GM18858 (cell line): ENCODE data around the gene MTMR11.
"Not testable (repeated sequence)": the region's sequence is repeated elsewhere in the genome, so short reads cannot be mapped to it uniquely, and the experiment has no call there.

Source experiments
- ATAC-seq: cut with Tn5 transposase; IDR thresholded peaks from one replicate; pipeline ENCODE4 v1.9.1; 2021; ENCODE audit not compliant: unreplicated experiment

Gene MTMR11, protein sequence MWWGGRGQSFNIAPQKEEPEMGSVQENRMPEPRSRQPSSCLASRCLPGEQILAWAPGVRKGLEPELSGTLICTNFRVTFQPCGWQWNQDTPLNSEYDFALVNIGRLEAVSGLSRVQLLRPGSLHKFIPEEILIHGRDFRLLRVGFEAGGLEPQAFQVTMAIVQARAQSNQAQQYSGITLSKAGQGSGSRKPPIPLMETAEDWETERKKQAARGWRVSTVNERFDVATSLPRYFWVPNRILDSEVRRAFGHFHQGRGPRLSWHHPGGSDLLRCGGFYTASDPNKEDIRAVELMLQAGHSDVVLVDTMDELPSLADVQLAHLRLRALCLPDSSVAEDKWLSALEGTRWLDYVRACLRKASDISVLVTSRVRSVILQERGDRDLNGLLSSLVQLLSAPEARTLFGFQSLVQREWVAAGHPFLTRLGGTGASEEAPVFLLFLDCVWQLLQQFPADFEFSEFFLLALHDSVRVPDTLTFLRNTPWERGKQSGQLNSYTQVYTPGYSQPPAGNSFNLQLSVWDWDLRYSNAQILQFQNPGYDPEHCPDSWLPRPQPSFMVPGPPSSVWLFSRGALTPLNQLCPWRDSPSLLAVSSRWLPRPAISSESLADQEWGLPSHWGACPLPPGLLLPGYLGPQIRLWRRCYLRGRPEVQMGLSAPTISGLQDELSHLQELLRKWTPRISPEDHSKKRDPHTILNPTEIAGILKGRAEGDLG

DNA sequence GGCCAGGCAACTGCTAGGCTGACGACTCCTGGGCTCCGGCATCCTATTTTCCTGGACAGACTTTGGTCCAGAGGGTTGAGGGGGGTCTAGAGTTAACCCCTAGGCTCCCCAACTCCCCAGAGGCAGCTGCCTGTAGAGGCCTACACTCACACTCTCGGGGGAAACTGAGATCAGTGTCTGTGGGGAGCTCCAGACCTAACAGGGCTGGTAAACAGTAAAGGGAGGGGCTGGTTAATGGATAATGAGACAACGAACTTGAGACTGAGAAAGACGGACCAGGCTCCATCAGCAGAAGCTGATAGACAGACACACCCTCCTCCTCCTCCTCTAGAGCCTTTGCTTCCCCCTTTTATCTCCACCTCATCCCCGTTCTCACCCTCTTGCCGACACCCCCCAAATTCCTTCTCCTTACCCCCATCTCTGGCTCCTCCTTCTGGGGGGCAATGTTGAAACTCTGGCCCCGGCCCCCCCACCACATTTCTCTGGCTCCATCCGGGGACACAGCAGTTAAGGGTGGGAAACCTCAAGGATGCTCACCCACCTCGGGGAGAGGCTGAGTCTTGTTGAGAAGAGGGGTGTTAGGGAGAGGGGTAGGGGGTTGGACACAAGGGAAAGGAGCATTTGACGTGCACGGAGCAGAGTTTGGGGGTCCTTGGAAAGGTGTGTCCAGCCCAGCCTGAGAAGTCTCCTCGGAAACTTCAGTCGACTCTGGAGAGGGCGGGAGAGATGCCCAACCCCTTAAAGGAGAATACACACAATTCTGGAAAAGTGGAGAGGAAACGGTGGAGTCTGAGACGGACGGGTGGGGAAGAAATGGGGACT lies at the start of gene MTMR11:
Gene MTMR11, minus strand, starts transcription at position 710 of the 822 bp plus-strand sequence. Its CDS starts 232 bp downstream, at position 478.
- ATAC-seq: no peak

DNA sequence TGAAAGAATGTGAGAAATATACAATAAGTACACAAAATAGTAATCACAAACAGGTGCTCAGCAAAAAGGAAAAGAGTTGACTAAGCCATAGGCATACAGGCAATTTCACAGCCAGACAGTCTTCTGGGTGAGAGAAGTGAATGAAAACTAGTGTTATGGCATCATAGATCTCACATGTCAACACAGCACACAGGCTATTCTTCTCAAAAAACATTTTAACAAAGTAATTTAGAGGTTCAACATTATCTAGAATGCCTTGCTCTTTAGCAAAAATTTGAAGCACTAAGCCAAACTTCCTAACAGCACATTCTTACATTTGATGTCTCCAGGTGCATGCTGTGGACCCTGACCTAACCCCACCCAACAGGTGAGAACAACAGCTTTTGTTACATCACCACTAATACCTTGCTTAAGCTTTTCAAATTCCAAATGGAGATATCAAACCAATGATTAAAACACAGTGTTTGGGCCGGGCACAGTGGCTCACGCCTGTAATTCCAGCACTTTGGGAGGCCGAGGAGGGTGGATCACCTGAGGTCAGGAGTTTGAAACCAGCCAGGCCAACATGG lies 43.4 kb upstream of the MTMR11 start:
- ATAC-seq: no peak

DNA sequence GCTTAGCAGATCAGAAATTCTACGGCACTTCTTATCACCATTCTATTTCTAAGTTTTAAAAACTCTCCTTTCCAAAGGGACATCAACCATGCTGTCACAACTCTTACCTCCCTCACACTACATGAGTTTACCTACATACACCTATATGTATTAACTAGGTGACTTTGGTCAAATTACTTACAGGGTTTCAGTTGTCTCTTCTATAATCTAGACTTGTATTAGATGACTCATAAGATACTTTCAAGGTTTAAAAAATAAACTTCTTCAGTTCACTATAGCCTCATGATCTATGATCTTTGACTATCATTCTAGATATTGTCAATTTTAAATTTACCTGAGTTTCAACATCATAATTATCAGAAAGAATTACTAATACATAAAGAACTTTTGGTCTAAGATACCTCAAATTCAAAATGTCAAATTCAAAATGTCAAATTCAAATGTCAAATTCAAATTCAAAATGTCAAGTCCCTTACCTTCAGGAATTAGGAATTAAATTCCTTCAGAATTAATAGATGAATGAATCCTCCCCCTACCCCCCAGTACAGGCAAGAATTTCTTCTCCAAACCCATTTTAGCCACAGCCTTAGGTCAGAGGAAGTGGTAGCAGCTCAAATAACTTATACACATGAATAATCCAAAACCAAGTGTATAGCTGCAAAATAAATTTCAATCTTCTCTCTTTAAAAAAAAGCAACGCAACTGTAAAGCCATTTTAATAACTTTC lies 42.7 kb upstream of the MTMR11 start:
- no peak for ATAC-seq

DNA sequence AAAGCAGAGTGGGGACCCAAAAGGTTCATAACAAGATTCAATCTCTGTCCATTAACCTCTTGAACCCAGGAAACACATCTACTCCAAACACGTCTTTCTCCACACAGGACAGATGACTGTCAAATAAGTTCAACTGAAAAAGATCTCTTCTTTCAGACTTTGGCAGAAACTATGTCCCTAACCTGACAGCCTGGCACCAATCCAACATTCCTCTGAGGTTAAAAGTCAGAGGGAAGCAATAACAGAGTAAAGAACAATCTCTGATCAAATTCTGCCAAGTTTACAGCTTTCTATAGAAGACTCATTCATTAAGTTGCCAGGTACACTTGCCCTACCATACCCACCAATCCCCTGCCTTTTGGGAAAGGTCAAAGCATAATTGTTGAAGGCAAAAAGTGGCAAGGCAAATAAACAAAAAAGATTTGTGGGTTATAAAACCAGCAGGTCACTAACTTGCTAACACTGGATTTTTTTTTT lies 41.9 kb upstream of the MTMR11 start:
- ATAC-seq: no peak

DNA sequence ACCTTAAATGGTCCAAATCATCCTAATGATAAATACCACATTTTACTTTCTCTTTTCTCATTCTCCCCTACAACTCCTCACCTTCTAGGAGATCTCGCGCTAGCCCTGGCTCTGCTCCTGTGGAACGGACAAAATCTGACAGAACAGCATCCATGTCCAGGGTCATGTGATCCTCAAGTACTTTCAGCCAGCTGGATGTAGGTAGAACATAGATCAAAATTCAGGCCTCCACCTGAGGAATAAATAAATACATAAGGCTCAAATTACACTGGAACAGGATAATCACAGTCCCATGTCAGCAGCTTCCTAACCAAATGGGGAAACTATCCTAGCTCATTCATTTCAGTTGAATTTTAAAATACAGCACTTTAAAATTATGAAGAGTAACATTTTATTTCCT lies 40.7 kb upstream of the MTMR11 start:
- ATAC-seq: no peak

DNA sequence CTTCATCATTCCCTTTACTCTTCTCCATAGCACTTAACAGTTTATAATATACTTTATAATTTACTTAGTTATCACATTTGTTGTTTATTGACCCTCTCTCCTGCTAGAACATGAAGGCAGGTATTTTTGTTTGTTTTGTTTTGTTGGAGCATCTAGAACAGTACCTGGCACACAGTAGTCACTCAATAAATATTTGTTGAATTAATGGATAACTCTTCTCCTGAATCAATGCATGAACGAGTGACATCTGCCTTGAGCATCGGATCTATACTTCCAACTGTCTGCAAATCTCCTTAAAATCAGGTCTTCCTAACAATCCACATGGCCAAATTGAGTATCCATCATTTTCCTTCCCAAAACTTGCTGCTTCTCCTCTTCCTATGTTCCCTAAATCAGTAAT lies 35.9 kb upstream of the MTMR11 start:
- no peak for ATAC-seq

DNA sequence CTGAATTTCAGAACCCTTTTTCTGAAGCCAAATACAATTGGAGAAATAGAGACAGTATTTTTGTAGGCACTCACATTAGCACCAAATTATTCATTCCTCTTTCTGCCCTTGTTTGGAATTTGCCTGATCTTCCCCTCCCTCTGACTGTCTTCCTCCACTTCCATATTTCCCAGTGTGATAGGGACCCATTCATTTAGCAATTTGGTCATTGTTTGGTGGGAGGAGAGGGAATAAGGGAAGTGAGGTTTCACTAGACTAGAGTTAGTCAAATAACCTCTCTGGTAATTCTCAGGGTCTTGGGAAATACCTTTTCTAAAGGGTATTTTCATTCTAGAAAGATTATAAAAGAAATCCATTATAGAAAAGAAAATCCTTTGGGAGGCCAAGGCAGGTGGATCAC lies 31.0 kb upstream of the MTMR11 start:
- no peak for ATAC-seq

DNA sequence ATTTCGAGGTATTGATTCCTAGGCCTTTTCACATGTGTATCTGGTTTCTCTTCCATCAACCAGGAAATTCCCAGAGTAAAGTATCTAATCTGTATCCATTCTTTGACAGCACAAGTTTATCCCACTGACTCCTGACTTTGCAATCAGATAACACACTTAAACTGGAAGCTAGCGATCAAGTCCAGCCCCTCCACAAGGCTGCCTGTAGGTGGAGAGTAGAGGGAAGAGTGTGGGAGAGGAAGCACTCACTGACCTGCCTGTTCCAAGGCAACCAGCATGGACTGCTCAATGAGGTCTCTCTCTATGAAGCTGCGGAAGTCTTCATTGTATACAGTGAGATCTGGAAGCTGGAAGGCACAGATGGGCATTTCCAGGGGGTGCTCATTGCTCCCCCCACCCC lies 30.4 kb upstream of the MTMR11 start:
- no peak for ATAC-seq

DNA sequence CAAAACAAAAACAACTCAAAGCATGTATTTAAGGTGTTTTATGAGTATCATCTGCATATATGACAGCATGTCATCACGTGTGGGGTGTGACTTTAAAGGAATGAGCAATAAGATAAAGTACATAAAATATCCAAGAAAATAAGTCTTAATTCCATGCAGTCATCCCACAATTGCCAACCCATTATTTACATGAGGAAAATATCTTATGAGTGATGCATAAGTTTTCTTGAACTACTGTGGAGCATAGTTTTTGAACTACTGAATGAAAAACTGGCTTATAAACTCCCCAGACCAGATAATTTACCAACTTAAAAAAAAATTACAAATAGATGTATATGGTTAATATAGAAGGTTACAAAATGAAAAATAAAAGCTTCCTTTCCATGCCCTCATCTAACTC lies 29.7 kb upstream of the MTMR11 start:
- ATAC-seq: no peak

DNA sequence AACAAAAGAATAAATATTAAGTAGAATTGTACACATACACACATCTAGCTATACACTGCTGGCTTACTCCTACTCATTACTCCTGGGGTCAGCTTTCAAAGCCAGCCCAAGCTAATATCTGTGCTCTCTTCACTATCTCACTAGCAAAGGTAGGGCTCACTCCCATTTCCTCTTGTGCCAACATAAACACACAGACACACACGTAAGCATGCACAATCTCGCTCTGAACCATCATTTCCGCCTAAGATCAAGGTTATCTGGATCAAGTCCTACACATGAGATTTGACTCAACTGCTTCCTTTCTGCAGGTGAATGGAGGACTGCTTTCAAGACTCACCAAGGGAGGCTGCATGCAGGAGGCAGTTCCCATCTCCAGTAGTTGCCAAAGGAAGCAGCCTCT lies 28.8 kb upstream of the MTMR11 start:
- ATAC-seq: no peak

DNA sequence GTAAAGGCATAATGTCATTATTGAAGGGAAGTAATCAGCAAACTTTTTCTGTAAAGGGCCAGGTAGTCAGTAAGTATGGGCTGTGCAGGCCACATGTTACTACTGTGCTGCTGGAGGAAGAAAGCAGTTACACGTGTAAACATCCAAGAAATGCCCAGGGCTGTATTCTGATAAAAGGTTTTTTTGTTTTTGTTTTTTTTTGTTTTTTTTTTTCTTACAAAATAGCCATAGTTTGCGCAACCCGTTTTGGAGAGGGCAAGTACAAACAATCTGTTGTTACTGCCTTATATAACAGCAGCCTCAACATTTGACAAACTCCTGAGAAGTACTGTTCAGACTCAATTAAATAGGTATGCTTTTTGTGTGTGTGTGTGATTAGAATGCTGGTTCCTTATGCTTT lies 26.7 kb upstream of the MTMR11 start:
- no peak for ATAC-seq

DNA sequence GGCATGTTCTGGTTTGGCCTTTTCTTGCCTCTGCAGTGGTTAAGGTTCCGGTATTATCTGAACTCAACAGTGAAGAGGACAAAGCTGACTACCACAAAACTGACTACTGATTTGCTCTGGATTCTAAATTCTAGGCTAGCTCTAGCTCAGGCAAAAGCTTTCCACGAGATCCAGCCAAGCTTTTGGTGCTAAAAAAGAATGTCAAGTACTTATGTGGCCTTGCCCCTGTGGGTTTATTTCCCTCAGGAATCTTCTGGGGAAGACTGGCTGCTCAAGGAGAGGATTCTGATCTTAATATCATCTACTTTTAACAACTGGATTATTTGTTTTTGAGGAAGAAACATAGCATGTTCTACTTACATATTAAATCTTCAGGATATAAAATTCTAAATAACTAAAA lies 26.1 kb upstream of the MTMR11 start:
- no peak for ATAC-seq

DNA sequence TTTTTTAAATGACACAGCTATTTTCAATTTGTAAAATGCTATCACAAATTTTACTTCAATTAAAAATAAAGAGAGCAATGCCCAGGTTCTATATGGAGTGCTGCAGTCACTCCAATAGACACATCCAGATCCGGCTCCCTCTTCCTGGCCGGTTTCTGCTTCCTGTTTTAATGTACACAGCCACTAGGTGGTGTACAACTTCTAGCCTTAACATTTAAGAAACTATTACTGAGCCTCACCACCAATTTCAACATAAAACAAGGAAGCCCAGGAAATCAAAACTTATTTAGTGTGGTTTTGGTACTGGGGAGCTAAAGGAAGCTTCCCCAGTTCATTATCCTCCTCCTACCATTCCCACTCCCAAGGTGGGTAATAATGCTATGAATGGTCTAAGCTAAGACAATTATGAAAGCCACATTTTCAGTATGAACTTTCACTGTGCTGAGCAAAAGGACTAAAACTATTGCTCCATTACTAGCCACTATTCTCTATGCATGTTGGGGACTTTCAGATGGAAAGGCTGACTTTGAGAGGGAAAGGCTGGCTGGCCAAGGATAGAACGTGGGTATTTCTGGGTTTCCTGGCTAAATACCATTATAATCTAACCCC lies 25.5 kb upstream of the MTMR11 start:
- ATAC-seq: no peak

DNA sequence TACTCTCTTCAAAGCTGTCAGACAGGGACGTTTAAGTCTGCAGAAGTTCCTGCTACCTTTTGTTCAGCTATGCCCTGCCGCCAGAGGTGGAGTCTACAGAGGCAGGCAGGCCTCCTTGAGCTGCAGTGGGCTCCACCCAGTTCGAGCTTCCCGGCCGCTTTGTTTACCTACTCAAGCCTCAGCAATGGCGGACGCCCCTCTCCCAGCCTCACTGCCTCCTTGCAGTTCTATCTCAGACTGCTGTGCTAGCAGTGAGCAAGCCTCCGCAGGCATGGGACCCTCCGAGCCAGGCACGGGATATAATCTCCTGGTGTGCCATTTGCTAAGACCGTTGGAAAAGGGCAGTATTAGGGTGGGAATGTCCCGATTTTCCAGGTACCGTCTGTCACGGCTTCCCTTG lies 20.9 kb upstream of the MTMR11 start:
- ATAC-seq: not testable (repeated sequence)

DNA sequence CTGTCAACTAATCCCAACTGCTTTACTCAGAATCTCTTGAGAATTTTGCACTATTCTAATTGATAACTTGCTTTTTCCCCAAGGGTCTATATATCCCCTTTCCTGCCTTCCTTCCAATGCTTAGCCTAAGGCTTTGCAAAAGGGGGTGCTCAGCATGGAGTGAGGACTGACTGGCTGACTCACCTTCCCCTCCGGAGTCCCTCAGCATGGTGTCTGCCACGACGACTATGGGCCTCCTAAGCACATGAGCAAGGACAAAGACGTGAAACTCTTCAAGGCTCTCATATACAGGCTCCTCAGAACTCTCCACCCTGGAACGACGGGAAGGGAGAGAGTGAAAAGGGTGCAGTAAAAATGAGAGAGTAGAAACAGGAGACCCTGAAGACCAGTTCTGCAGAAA lies 13.2 kb upstream of the MTMR11 start:
- no peak for ATAC-seq

DNA sequence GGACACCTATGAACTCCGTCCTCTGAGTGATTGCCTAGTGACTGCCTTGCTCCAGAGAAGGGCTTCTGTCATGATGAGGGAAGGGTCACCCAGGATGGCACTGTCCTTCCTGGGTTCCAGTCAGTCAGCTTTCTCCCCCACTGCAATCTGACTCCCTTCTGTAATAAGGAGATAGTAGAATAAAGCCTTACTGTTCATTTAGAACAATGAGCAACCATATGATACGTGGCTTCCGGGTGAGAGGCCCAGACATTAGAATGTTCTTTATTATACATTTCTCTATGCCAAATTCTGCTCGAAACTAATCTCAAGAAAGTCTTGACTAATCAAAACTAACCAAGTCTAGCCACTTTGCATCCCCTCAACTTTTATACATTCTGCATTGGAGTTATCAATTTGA lies 8.5 kb upstream of the MTMR11 start:
- no peak for ATAC-seq

DNA sequence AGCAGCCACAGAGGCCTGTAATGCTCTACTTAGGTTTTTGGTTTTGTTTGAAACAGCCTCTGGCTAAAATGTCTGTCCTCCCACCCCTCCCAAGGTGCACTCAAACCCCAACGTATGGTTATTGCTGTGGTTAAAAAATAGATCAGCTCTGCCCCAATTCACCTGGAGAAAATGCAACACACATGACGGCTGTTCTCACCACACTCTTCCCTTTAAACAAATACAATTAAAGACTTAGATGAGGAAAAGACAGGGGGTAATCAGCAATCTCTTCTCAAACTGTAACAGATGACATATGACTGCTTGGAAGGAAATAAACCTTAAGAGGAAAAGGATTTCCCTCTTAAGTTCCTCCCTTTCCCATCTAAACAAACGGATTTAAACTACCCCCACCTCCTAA lies 6.2 kb upstream of the MTMR11 start:
- ATAC-seq: no peak

DNA sequence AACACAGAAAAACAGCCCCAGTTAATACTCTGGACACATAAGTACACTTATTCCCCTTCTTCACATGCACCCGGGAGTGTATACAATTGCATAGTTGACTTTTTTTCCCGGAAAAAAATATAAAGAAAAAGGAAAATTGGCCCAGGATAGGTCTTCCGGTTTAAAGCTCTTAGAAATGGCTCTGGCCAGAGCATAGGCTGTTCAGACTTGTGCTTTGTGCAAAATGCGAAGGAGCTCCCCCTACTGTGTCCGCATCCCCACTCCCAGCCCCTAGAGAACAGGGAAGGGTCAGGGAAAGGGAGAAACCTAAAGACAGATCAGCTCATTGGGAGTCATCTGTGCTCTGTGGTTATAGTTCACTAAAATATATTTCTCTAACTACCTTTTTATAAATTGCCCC lies 5.5 kb upstream of the MTMR11 start:
- ATAC-seq: no peak

DNA sequence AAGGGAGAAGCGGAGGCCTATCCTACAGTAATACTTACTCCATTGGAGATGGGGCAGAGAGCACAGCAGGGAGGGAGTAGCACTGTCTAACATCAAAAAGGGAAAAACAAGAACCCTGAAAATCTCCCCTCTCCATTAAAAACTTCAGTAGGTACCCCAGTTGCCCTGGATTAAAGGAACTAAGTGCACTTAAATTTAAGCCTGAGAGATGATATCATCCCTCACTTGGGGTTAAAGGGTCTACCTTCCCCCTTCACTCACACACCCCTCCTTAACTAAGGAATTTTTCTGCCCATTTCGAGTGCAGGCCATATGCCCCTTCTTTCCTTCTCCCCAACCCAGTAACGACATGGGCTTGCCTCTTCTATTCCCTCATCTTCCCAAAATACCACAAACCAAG lies 3.7 kb upstream of the MTMR11 start:
- ATAC-seq: no peak

DNA sequence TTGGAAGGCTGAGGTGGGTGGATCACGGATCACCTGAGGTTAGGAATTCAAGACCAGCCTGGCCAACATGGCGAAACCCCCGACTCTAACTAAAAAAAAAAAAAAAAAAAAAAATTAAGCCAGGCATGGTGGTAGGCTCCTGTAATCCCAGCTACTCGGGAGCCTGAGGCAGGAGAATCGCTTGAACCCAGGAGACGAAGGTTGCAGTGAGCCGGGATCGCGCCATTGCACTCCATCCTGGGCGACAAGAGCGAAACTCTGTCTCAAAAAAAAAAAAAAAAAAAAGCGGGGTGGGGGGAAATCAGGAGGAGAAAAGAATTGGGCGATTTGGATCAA lies 2.0 kb upstream of the MTMR11 start:
- not testable (repeated sequence) for ATAC-seq
